GM12891 (cell line): ENCODE measurements around the gene RBM19.

Experiments used
- PAX5 ChIP-seq: IDR thresholded peaks from 2 replicates; pipeline ENCODE4 v1.6.1; 2011; ENCODE audit warnings: low read length, moderate library complexity, mild to moderate bottlenecking; ENCODE audit not compliant: insufficient read depth, severe bottlenecking
- POLR2A ChIP-seq: IDR thresholded peaks from 2 replicates; pipeline ENCODE4 v1.6.1; 2011; ENCODE audit warnings: low read depth, low read length, control low read depth
- POLR2AphosphoS5 ChIP-seq: IDR thresholded peaks from 2 replicates; pipeline ENCODE4 v1.6.1; 2011; ENCODE audit warnings: low read depth, low read length, control low read depth
- POU2F2 ChIP-seq: IDR thresholded peaks from 2 replicates; pipeline ENCODE4 v1.6.1; 2011; ENCODE audit warnings: low read depth, mild to moderate bottlenecking, control low read depth, low read length, moderate library complexity
- SPI1 ChIP-seq: IDR thresholded peaks from 2 replicates; pipeline ENCODE4 v1.6.1; 2011; ENCODE audit warnings: low read depth, low read length, control low read depth
- TAF1 ChIP-seq: IDR thresholded peaks from 2 replicates; pipeline ENCODE4 v1.6.1; 2011; ENCODE audit warnings: low read depth, low read length, control low read depth

- no peak for TF ChIP-seq POLR2AphosphoS5
- TF ChIP-seq POLR2A = no peak
- no peak for TF ChIP-seq TAF1
- no peak for TF ChIP-seq PAX5
- no peak for TF ChIP-seq SPI1
- TF ChIP-seq POU2F2 = no peak
Observed at GRCh38 chr12:113991224-113992044, 25.3 kb upstream of the RBM19 start.
